Measurements from ENCODE around the gene RNASE11. TPM values are rescaled to one million over a fixed set of nuclear protein-coding genes. Genes with fewer than 3 reads are reported as not detected.
A peak's percentile ranks its signal among the peaks of the same experiment; 100 is the strongest.

The RNASE11 gene
- total and polyA plus RNA-seq, 9 of the 15 experiments (the other 6 are each of a cell fraction or from before 2014, with no cell fraction given): 0.16 to 0.29 (median 0.22) TPM; not detected in 6

DNA sequence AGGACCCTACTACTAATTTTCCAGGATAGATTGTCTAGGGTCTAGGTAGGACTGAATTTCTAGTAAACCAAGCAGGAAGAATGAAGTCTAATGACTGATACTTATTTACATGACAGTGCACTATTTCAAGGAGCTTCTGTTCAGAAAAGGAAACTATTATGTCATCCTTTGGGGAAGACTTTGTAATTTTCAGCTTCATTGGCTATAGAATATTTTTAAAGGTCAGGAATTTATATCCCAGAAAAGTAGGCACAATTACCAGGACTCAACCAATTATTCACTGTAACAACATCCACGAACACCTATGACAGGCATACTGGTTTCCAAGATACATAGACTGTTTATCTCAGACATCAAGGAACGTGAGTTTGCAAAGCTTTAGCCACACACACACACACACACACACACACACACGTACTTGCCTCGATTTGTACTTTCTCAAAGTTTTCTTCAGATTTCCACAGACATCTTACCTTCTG, 30.5 kb upstream of the RNASE11 start (continued):
- TF ChIP-seq, protein P1, sequence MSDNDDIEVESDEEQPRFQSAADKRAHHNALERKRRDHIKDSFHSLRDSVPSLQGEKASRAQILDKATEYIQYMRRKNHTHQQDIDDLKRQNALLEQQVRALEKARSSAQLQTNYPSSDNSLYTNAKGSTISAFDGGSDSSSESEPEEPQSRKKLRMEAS (CRISPR knock-in tag; IDR thresholded peaks at IDR 0.05): no peak
- no peak for TF ChIP-seq CCNT2 (IDR thresholded peaks at IDR 0.05; ENCODE audit: borderline replicate concordance, extremely low read depth, insufficient read length, low read depth, low read length)
- no peak for TF ChIP-seq NFIC (IDR thresholded peaks at IDR 0.05)
- TF ChIP-seq FOXJ2 (tag; IDR thresholded peaks at IDR 0.05): peak; percentile 91
- TF ChIP-seq HSF4 (CRISPR knock-in tag; IDR thresholded peaks at IDR 0.05; ENCODE audit: borderline replicate concordance): no peak
- peak; percentile 49 for TF ChIP-seq NFE2 (IDR thresholded peaks at IDR 0.05; ENCODE audit: low read depth)
- TF ChIP-seq ZNF318 (IDR thresholded peaks at IDR 0.05; ENCODE audit: borderline replicate concordance in 1 of 2, low read depth in 1 of 2): peak in 1 of 2 experiments; percentile 67; a peak in 1 of 4 replicates
- peak; percentile 13; the same call in 1 of the 2 replicates for TF ChIP-seq ZEB2 (IDR thresholded peaks at IDR 0.05)
- 0 out of 2 replicates have a peak, but pooled peaks have one; percentile 40 for TF ChIP-seq GATA2 (CRISPR knock-in tag; IDR thresholded peaks at IDR 0.05)
- peak; percentile 96 for TF ChIP-seq ZNF316 (IDR thresholded peaks at IDR 0.05)
- TF ChIP-seq ZNF133 (CRISPR knock-in tag; IDR thresholded peaks at IDR 0.05): no peak
- no peak for TF ChIP-seq PML (IDR thresholded peaks at IDR 0.05; ENCODE audit: low read length)
- TF ChIP-seq RFX1 (IDR thresholded peaks at IDR 0.05): peak; percentile 20; the same call in 1 of the 2 replicates
- no peak for TF ChIP-seq ZNF3 (CRISPR knock-in tag; IDR thresholded peaks at IDR 0.05)
- peak; percentile 86 for TF ChIP-seq C11orf30 (IDR thresholded peaks at IDR 0.05; ENCODE audit: low read depth)
- no peak for TF ChIP-seq ZNF12 (CRISPR knock-in tag; IDR thresholded peaks at IDR 0.05)
- no peak for TF ChIP-seq RBFOX2 (IDR thresholded peaks at IDR 0.05; ENCODE audit: low read depth, low read length)
- no peak for TF ChIP-seq CLOCK (CRISPR knock-in tag; IDR thresholded peaks at IDR 0.05; ENCODE audit: borderline replicate concordance)

Data from K562 (cell line).